GM19452 (cell line): ENCODE data around the gene MYCN.

Experiments
- ATAC-seq: cut with Tn5 transposase; IDR thresholded peaks from one replicate; pipeline ENCODE4 v1.9.1; 2021; ENCODE audit not compliant: unreplicated experiment

The MYCN gene

DNA sequence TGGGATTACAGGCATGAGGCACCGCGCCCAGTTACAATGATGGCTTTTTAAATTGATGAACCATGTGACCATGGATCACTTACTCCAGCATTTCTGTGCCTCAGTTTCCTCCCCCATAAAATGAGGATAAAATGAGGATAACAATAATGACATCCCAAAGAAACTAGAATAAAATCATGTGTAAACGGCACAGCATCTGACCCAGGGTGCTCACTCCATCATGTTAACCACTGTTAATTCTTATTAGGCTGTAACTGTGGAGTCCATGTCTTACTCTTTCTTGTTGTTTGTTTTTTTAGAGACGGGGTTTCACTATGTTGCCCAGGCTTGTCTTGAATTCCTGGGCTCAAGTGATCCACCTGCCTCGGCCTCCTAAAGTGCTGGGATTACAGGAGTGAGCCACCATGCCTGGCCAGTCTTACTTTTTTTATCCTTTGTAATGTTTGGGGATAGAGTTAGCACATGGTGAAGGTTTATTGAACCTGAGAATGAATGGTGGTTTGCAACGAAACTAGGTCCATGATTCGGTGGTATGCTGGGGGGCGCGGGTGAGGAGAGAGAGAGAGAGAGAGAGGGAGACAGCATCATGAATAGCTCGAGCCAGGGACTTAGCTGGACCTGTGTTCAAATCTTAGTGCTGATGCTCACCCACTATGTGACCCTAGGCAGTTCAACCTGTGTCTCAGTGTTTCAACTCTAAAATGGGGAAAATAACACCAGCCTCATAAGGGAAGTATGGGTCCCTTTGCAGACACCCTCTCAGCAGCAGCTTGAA, 52.3 kb downstream of the MYCN start:
- no peak for ATAC-seq

DNA sequence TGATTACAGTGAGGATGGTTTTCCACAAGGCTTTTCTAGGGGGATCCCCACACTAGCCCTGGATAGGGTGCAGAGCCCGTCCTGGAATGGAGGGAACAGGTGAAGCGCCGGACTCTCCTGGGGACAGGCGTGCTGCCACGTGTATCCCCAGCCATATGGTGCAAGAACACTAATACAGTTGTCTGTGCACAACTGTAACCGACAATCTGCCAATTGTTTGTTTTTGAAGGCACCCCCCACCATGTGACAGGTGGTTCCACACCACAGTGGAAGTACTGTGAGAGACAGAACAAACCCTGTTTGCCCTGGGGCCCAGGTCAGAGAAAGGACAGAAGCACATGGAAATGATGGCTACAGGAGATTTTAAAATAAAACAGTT, 52.9 kb downstream of the MYCN start:
- no peak for ATAC-seq

DNA sequence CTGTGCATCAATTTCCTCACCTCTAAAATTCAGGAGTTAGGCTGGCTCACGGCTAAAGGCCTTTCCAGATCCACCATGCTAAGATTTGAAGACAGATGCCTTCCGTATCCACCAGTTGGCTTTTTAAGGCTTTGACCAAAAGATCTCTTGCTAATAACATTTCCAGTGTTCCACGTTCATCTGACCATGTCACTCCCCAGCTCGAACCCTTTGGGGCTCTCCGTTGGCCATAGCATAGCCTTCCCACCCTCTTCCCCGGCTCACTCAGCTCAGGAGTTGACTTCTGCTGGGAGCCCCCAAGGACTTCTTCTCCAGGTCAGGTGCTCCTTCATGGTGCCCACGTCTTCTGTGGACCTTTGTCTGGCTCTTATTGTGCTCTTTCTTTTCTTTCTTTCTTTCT, 53.3 kb downstream of the MYCN start:
- ATAC-seq, result no peak

DNA sequence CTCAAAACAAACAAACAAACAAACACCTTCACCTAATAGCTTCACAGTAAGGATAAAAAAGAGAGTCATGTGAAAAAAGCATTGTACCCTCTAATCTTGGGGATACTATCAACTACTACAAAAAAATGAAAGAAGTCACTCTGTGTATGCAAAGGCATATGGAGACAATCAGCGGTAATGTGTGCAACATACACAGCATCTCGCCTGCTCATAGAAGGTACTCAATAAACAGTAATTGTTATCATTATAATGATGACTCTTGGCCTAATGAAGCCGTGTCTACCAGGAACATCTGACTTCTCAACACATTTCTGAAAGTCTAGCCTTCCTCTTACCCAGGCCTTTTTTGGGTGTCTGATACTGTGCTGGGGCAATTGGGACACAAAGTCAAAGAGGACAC, 55.3 kb downstream of the MYCN start:
- no peak for ATAC-seq
